Activated gamma-delta T cell treated with anti-CD3 and anti-CD28 coated beads, Interleukin-2, amount 50 U/mL, for 16 hours (primary cell): ENCODE results near the gene SPATA1.
A peak's percentile ranks its signal among the peaks of the same experiment; 100 is the strongest.
"Not testable (repeated sequence)": the region's sequence is repeated elsewhere in the genome, so short reads cannot be mapped to it uniquely, and the experiment has no call there.

ENCODE experiments used
- DNase-seq: peaks from one replicate; pipeline ENCODE4 v3.0.0-alpha.2; 2020; ENCODE audit warnings: low read depth

Gene SPATA1, protein sequence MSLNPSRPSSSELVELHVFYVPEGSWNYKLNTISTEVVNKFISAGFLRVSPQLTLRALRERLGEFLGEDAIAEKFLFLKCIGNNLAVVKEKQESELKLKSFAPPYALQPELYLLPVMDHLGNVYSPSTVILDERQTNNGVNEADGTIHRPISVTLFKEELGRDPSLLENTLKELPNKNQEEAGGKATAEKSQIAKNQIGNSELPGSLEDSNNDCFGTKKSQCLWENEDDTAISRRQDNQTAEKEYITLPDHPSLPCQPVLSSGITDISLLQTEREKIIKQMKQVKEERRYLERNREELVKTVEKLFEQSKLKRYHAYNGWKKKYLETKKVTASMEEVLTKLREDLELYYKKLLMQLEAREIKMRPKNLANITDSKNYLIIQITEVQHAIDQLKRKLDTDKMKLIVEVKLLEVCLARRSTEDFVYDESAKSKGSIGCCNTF

DNA sequence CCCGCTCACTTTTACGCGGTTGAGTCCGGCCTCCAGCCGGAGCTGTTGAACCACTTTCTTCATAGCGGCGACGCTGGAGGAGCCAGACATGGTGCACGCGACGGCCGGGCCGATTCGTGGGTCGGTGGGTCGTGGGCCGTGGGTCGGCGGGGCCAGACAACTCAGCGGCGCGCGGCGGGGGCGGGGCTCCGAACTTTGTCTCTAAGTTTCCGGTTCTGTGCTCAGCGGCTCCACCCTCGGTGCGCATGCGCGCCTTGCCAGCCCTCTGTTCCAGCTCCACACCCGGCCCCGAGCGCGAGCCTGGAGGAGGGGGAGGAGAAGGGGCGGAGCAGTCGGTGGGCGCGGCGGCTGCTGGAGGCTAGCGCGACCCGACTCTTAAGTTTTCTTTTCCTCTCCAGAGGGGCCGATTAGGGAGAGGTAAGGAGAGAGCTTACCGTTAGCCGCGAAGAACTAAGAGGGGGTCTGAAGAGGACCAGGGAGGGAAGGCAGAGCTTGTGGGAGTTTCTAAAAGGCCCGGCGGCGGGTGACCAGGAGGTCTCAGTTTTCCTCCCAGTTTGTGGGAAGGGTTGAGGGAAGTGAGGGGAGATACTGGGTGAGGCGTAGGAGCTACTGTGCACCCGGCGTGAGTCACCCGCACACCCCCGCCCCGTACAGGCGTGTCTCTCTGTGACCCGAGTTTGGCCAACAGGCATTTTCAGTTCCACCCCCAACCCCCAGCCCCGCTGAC is at the start of gene SPATA1, which contains the start of gene GNG5:
SPATA1 (plus strand) TSS at position 385 of the 727 bp plus-strand sequence. CDS start 9,974 bp downstream, outside the sequence.
GNG5 (minus strand) TSS at position 580 of the 727 bp plus-strand sequence; CDS start at position 90, 490 bp downstream.
- peak; percentile 96 for DNase-seq

DNA sequence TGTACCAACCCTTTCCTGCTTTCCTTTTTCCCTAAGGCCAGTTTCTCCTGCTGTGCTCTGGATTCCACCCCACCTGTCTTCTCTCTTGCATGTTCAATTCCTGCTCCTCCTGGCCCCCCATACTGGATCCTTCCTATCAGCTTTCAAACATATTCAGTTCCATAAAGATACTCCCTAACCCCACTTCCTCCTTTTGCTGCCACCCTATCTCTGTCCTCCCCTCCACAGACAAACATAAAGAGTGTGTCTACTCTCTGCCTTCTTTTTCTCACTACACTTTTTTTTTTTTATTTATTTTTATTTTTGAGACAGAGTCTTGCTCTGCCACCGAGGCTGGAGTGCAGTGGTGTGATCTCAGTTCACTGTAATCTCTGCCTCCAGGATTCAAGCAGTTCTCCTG is 44.1 kb upstream of the SPATA1 start:
- no peak for DNase-seq

DNA sequence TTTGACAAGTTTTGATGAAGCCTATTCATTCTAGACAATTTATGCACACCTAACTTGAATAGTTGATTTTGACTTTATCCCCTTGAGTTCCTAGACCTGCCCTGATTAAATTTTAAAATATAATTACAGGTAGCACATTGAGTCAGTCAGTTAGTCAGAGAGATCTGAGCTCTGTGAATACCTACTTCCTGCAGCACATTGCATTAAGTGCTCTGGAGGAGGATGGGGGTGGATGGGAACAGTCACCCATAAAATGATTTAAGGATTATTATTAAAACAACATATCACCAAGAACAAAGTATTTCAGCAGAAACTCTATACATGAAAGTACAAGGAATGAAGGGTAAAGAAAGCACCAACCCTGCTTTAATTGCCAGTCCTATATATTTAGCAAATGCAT is 38.9 kb upstream of the SPATA1 start:
- no peak for DNase-seq

DNA sequence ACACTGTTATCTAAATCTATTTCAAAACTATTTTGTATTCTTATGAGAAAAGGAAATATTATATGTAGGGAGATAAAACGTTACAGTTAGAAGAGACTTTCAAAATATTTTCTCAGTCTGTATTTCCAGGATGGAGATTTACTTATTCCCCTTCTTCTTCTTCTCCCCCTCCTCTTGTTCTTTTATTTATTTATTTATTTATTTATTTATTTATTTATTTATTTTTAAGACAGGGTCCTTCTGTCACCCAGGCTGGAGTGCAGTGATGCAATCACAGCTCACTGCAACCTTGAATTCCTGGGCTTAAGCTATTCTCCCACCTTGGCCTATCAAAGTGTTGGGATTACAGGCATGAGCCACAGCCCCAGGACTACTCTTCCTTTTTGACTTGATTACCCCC is 30.0 kb upstream of the SPATA1 start:
- no peak for DNase-seq

DNA sequence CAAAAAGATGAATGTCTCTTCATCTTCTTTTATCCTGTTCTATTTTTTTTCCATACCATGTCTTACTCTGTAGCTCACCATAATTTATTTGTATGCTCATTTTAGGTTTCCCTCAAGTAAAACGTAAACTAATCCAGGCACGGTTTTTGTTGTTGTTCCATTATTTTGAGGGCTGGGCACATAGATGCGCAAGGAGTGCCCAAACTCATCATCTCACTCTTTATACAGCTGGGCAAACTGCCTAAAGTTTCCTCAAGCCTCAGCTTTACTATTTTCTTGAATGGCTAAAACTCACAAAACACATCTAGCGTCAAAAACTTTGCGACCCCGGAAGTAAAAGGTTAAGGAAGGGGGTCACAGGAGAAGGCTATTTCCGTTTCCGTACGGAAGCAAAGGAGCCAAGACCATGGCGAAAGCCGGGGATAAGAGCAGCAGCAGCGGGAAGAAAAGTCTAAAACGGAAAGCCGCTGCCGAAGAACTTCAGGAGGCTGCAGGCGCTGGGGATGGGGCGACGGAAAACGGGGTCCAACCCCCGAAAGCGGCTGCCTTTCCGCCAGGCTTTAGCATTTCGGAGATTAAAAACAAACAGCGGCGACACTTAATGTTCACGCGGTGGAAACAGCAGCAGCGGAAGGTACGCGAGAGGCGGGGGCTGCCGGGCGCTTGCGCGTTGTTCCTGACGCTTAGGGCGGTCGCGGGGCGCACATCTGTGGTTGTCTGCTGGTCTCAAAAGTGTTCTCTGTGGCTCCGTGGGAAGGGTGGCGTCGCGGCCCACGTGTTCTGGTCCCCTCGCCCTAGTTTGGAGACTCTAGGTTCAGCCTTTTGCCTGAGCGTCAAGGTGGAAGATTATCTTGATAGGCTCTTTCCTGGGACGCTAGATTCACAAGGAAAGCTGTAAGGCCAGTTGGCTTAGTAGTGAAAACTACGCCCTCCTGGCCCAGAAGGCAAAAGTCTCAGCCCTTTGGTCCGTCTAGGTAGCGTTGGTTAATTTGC is 27.0 kb upstream of the SPATA1 start, which contains the start of gene RPF1:
RPF1 (plus strand) TSS at position 391 of the 993 bp plus-strand sequence; CDS start at position 407, 16 bp downstream.
- peak; percentile 69 for DNase-seq

DNA sequence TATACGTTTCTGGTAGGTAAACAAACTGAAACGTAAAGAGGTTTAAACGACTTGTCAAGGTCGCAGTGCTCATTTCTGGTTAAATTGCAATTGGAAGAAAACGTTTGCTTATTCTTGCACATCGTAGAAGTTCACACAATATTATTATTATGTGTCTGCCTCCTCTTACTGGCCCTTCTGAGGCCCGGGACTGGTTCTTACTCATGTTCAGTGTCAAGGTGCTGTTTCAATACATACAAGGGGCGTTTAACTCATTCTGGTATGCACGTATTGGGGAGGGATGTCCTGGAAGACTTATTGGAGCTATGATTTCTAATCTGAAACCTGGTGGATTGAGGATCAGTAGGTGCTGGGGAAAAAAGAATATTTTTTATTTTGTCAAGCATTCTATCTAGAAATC is 26.2 kb upstream of the SPATA1 start:
- no peak for DNase-seq

DNA sequence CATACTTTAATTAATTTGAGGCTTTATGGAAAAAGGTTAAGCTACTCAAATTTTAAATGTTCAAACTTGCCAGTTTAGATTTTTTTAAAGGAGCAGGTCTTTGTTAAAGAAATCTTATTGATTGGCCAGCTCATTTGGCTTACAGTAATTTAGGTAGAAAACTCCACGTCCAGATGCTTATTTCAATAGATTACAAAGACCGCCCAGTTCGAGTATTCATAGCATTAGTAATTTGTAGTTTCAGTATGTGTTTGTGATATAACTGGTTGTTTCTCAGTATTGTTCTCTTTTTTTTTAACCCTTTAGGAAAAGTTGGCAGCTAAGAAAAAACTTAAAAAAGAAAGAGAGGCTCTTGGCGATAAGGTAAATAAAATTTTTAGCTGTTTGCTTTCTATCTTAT is 25.5 kb upstream of the SPATA1 start:
- DNase-seq = no peak

DNA sequence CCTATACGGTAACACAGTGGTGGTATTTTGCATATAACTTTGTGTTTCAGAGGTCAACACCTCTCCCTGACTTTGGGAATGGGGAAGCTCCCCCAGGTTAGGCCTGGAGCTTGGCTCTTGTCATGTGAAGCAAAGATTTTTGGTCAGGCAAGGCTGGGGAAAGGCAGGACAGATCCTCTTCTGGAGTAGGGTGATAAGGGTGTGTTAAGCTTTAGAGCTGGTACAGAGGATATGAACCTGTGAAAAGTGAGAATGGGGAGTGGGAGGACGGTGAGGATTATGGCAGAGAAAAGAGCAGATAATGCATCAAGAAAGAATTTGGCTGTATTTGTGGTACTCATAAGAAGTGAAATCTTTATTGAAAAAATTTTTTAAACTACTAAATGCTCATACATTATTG is 24.9 kb upstream of the SPATA1 start:
- no peak for DNase-seq

DNA sequence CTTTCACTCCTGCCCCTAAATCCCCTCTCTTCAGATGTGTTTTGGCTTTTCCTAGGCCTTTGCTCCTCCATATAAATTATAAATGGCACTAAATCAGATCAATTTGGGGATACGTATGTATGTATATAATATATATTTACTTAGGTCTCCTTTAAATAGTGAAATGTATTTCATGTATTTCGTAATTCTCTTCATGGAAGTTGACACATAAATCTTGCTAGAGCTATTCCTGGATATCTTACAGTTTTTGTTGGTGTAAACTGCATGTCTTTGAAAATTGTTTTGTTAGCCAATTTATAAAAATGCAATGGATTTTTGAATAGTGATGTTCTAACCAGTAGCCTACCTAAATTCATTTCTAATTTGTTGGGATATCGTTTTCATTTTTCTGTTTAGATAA is 18.1 kb upstream of the SPATA1 start:
- no peak for DNase-seq

DNA sequence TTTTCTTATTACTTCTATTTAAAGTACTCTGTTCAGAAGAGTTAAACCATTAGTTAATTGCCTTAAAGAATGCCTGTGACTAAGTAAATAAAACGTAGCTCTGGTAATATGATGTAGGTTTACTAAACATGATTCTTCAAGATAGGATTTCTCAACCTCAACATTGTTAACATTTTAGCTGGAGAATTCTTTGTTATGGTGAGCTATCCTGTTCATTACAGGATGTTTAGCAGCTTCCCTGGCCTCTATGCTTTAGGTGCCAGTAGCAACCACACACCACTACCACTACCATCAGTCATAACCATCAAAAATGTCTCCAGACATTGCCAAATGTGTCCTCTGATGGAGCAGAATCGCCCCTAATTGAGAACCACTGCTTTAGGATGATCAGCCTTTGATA is 16.4 kb upstream of the SPATA1 start:
- DNase-seq = no peak

DNA sequence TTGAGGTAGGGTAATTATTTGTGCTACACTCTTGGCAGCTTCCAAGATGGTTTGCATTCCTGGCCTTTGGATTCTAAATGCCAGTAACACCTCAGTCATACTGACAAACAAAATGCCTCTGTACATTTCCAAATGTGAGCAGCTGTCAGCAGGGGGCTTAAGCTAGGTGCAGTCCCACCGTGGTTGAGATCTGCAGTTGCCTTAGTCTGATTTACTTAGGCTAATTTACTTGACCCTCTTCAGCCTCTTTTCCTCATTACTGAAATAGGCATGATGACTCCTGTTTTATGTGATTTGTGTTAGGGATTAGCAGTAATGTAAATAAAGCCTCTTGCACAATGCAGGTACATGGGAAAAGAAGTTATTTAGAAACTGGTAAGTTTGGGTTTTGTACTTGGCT is 13.5 kb upstream of the SPATA1 start:
- DNase-seq = no peak

DNA sequence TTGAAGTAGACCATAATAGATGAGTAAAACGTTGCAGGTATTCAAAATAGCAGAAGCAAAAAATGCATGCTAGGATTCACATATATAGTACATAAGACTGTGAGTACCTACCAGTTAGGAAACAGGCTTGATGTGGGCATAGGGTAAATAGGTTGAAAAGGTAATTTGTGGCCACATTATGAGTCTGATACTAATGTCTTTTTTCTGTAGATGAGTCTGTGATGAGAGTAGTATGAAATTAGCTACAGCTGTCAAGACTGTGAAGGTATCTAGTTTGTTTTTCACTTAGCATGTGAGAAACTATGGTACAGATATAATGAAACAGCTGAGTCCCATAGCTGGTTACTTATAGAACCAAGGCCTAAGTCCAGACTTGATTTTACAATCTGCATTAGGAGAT is 12.4 kb upstream of the SPATA1 start:
- DNase-seq = no peak

DNA sequence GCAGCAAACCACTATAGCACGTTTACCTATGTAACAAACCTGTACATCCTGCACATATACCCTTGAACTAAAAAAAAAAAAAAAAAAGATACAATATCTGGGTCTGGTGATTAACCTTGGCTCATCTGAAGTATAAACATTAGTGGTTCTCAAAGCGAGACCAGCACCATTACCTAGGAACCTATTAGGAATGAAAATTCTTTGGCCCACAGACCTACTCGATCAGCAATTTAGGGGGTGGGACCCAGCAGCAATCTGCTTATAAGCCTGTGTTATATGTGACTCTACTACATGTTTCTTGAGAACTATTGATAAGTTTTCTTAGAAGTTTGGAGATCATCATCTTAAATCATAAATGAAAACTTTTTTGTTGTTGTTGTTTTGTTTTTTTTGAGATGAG is 9.7 kb upstream of the SPATA1 start:
- DNase-seq = no peak

DNA sequence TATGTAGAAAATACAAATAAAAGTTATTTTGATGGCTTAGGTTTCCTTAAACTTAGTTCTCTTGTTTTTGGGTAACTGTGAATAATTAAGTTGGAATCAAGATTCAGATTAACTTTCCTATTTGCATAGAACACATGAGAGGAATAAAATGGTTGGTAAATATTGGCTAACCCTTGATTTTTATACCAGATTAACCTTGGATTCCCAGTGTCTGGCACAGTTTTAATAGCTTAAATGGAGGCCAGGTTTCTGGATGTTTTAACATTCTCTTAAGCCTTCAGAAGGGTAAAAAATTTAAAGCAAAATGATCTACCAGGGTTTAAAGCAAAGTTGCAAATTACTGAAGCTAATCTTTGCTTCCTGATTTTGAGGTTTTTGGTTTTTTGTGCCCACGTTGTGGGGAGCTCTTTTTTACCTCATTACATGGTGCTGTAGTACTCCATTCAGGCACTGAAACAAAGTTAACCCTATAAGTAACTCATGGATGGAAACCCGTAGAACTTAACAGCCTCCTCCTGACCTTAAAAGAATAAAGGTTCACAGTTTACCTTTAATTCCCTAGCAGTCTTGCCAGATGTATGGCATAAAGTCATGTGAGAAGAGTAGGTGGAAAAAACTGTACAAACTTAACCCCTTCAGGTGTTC is 8.4 kb upstream of the SPATA1 start:
- no peak for DNase-seq

DNA sequence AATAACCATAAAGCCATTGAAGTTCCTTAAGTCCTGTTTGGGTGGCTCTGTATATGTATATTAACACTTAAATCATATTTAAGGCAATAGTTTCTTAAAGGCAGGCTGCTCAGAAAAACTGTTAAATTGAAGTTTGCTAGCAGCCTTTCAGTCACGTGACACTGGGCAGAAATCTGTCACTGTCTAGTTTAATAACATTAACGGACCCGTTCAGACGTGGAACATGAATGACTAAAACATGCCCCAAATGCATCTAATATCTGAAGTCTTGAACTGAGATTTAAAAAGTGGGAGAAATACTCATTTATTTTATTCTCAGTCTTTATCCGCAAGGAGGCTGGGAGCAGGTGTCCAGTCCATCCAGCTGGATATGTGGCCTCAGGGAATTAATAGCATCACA is 3.3 kb upstream of the SPATA1 start:
- no peak for DNase-seq

DNA sequence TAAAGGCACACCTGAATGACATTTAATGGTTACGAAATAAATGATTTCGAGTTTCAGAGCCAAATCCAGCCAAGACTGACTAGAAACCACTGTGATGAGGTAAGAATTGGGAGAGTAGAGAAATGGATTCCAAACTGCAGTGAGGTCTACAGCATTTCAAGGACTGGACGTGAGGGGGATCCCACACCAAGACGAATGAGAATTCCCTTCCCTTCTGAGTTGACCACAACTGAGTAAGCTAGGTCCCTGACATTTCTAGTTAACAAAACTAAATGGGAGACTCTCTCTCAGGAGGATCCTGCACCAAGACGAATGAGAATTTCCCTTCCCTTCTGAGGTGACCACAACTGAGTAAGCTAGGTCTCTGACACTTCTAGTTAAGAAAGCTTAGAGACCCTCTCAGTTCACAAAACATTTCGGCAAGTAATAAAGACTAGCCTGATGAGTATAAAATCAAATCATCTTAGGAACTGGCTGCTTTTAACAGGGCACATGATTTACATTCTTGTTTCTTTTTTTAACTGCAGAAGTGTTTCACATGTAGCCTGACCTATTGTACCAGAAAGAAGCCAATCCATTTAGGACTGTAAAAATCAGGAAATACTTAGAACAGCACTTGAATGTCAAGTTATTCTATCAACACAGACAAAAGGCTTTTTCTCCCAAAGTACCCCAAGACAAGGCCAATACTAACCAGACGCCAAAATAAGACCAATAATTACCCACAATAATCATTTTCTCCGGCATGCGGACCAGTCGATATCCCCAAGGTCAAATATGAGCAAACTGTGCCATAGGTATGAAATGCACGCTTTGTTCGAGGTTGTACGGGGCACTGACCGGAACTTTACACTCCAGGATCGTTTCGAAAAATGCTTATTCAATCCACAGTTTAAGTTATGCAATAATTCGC is 1.4 kb upstream of the SPATA1 start:
- no peak for DNase-seq

DNA sequence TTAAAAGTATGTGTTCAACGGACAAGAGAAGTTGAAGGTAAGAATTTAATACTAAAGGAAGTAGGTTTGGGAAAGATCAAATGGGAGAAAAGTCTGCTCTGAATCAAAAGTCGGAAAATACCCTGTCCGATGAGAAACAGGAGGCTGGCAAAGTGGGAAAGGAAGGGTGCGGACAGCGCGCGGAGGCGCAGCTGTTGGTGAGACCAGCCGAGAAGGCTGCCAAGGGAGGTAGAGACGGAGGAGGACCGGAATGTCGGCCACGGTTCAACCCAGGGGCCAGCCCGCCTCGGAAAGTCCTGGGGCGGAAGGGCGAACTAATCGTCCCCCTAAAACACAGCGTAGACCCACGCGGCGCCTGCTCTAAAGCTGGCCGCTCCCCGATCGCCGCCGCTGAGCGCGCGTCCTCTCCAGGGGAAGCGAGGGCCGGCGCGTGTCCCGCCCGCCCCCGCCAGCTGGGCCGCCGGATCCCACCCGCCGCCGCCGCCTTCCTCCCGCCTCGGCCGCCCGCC is 639 bp upstream of the SPATA1 start:
- no peak for DNase-seq

DNA sequence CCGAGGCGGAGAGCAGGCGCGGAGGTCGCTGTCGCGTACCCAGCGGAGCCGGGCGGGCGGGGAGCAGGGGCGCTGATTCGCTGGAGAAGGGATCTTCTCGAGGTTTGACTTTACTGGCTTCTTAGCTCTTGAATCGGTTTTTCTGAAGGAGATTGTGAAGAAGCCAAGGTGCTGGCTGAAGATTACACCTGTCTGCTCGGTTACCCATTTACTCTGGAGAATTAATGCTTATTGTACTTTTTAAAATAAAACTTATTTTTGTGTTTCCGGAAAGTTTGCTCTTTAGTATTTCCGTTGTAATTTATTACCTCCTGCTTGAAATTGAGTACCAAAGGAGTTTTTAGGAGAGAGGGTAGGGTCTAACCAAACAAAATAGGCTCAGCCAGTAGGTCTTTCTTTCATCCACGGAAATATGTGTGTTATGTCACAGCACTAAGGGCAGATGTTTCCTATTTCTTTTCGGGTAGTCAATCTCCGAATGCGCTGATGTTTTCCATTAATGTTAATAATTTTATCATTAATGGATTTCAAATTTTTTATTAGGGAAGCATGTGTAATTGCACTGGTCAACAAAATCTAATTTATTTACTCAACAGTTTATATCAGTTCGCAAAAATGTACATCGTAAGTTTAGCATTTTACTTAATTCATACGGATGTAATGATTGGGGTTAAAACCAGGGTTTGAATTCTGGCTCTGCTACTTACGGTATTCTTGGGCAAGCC is 705 bp downstream of the SPATA1 start:
- DNase-seq = no peak

DNA sequence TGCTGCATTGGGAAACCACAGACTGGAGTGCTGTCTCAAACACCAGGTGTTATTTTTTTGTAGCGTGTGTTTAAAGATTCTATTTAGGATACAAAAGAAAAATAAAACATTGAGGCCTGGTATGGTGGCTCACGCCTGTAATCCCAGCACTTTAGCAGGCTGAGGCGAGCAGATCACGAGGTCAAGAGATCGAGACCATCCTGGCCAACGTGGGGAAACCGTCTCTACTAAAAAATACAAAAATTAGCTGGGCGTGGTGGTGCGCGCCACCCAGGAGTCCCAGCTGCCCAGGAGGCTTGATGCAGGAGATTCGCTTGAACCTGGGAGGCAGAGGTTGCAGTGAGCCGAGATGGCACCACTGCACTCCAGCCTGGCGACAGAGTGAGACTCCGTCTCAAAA is 1.7 kb downstream of the SPATA1 start:
- DNase-seq = not testable (repeated sequence)
